Gastrocnemius medialis (tissue), 4 donors: ENCODE results near the gene MYO1D. TPM values are rescaled to one million over a fixed set of nuclear protein-coding genes. Genes with fewer than 3 reads are reported as not detected.

Experiments
- ATAC-seq, 2 donors: fragments of 150-250 bp; one replicate each; pipeline ENCODE4 v1.9.1; 2016
- DNase-seq, 2 donors: peaks; one replicate each; pipeline ENCODE4 v3.0.0-alpha.2; 2019
- H3K27ac ChIP-seq, 4 donors: fragments of 200-600 bp; sonication (generic); 1 replicate in 1 of 4; 2 replicates in 3 of 4; pipeline ENCODE4 v1.5.1; 2016 to 2018; ENCODE audit warnings: mild to moderate bottlenecking in 2 of 4, moderate library complexity in 1 of 4
- H3K27me3 ChIP-seq, 3 donors: fragments of 200-600 bp; sonication (generic) in 2 of 3; 1 replicate in 1 of 3; 2 replicates in 2 of 3; pipeline versions ENCODE4 v1.5.1 to v1.6.0; 2016 to 2019; ENCODE audit warnings: mild to moderate bottlenecking in 1 of 3, moderate library complexity in 1 of 3
- H3K36me3 ChIP-seq, 2 donors: fragments of 200-600 bp; sonication (generic) in 1 of 2; one replicate each; pipeline ENCODE4 v1.5.1; 2017 to 2018
- H3K4me1 ChIP-seq, 2 donors: fragments of 200-600 bp; sonication (generic) in 1 of 2; one replicate each; pipeline ENCODE4 v1.5.1; 2016 to 2017; ENCODE audit warnings: mild to moderate bottlenecking in 2 of 2
- H3K4me3 ChIP-seq, 4 donors: fragments of 200-600 bp; sonication (generic) in 3 of 4; 1 replicate in 1 of 4; 2 replicates in 3 of 4; pipeline ENCODE4 v1.5.1; 2016 to 2019; ENCODE audit warnings: mild to moderate bottlenecking in 2 of 4
- H3K9me3 ChIP-seq, 3 donors: fragments of 200-600 bp; sonication (generic) in 2 of 3; 1 replicate in 1 of 3; 2 replicates in 2 of 3; pipeline ENCODE4 v1.5.1; 2016 to 2019
- POLR2A ChIP-seq, 2 donors: fragments of 450-650 bp; IDR thresholded peaks; one replicate each; pipeline ENCODE4 v1.6.1; 2017; ENCODE audit warnings: antibody characterized with exemption in 2 of 2, mild to moderate bottlenecking in 2 of 2, moderate library complexity in 2 of 2
- in situ Hi-C, 4 donors: fragments of 200-750 bp; cut with MboI; loops; one replicate each; pipeline versions ENCODE4 v1.15.0 to v1.8.0; 2017; ENCODE audit warnings: low sequenced_read_pairs in 4 of 4
- intact Hi-C: fragments of 100-400 bp; cut with DNase I; formaldehyde crosslinking; loops from one replicate; pipeline ENCODE4 v1.15.1; 2023; ENCODE audit warnings: low total_unique reads
- total RNA-seq, 4 donors: library from RNA; depleted of rRNA; stranded (reverse); fragments of >200 nt; gene quantifications; one replicate each; pipeline versions ENCODE4 v1.1.0 to v1.2.3, GENCODE V29; 2016
- TF ChIP-seq, protein P1 (sequence below), 5 experiments: fragments of 450-650 bp in 3 of 5; fragments of 200-600 bp in 2 of 5; sonication (generic) in 2 of 5; IDR thresholded peaks in 4 of 5; conservative IDR thresholded peaks in 1 of 5; 1 replicate in 4 of 5; 2 replicates in 1 of 5; pipeline ENCODE4 v1.5.1; 2016 to 2019; ENCODE audit warnings: antibody characterized with exemption in 5 of 5, mild to moderate bottlenecking in 3 of 5, moderate library complexity in 3 of 5

Gene MYO1D
- total RNA-seq, 4 donors from 2014 or later = 5.8 to 20.1 (median 7.8) TPM

DNA sequence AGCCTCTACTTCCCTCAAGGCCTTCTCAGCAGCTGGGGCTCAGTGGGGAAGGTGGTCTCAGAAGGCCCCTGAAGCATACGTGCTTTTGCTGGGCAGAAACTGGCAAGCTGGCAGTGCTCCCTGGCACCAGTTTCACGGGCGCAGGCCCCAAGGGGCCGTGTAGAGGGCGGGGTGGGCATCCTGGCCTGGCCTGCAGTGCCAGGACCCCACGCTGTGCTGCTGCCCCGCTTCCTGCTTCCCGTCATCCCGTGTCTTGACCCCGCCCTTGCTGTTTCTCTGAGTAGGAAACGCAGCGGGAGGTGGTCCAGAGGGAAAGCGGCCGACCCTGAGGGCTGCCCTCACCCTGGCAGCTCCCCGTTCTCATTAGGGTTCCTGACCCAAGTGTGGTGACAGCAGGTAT, 383.4 kb downstream of the MYO1D start:
- no peaks in the 10 kb centered on the region for H3K9me3 ChIP-seq
- no peak overlapping the region for H3K27ac ChIP-seq
- DNase-seq (no peak), ATAC-seq (no peak)
- no peaks in the 10 kb centered on the region for H3K36me3 ChIP-seq
- no peak for TF ChIP-seq POLR2A (IDR thresholded peaks at IDR 0.05)
- TF ChIP-seq, protein P1, sequence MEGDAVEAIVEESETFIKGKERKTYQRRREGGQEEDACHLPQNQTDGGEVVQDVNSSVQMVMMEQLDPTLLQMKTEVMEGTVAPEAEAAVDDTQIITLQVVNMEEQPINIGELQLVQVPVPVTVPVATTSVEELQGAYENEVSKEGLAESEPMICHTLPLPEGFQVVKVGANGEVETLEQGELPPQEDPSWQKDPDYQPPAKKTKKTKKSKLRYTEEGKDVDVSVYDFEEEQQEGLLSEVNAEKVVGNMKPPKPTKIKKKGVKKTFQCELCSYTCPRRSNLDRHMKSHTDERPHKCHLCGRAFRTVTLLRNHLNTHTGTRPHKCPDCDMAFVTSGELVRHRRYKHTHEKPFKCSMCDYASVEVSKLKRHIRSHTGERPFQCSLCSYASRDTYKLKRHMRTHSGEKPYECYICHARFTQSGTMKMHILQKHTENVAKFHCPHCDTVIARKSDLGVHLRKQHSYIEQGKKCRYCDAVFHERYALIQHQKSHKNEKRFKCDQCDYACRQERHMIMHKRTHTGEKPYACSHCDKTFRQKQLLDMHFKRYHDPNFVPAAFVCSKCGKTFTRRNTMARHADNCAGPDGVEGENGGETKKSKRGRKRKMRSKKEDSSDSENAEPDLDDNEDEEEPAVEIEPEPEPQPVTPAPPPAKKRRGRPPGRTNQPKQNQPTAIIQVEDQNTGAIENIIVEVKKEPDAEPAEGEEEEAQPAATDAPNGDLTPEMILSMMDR (IDR thresholded peaks at IDR 0.05 in 4 of 5, conservative IDR thresholded peaks at IDR 0.05 in 1 of 5) = no peak
- H3K4me1 ChIP-seq = peaks cover 31 to 35% of the 10 kb centered on the region in 2 donors
- no peaks in the 10 kb centered on the region for H3K27me3 ChIP-seq
- intact Hi-C loops (no loop called here), in situ Hi-C loops (loop anchor here in 1 of 4 donors (25.0 kb wide), 1 partner anchor 394 kb away; the partner anchor contains the start of gene MYO1D)
- H3K4me3 ChIP-seq = no peak overlapping the region

DNA sequence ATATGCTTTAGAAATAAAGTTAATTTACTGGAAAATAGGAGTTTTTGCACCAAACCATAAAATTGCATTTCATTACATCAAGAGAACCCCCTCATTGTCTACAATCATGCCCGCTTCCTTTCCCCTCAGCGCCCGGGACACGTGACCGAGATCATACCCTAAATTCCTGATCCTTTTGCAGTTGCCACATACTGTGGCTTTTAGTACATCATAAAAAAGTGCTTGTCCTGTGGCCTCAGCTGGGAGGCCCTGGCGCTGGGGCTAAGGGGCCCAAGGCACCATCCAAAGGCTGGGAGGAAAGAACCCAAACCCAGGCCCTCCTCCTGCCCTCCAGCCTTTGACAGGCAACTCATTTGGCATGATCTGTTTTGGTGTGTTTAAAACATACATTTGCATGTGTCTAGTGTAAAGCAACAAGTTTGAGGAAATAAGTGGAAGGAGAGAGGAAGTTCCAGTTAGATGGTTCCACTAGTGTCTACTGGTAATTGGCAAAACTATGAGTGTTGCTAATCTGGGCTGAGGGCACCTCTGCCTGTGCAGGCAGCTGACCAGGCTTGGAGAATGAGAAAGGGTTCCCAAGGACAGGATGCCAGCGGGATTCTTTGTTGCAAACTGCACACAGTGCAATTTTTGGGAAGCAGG, 384.2 kb downstream of the MYO1D start:
- Histone ChIP-seq H3K9me3 (no peaks in the 10 kb centered on the region), H3K27me3 (no peaks in the 10 kb centered on the region), H3K4me1 (peaks cover 31 to 37% of the 10 kb centered on the region in 2 donors), H3K36me3 (no peaks in the 10 kb centered on the region), H3K4me3 (no peak overlapping the region), H3K27ac (no peak overlapping the region)
- DNase-seq = no peak
- ATAC-seq = no peak
- TF ChIP-seq, protein P1 (IDR thresholded peaks at IDR 0.05 in 4 of 5, conservative IDR thresholded peaks at IDR 0.05 in 1 of 5) = no peak
- no peak for TF ChIP-seq POLR2A (IDR thresholded peaks at IDR 0.05)
- in situ Hi-C loops (loop anchor here in 1 of 4 donors (25.0 kb wide), 1 partner anchor 395 kb away; the partner anchor contains the start of gene MYO1D), intact Hi-C loops (no loop called here)

DNA sequence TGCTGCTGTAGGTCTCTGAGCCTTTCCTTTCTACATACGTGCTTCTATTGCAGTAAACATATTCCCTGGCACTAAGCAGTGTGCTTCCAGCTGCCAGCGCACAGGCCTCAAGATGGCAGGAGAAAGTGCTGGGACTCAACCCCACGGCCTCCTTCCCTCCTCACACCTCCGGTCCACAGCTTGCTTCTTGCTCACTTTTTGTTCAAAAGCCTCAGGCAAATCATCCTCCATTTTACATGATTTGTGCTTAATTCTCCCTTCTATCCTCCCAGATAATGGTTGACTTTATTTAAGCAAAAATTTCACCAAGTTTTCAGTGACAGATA, 384.7 kb downstream of the MYO1D start:
- TF ChIP-seq, protein P1 (IDR thresholded peaks at IDR 0.05 in 4 of 5, conservative IDR thresholded peaks at IDR 0.05 in 1 of 5) = no peak
- TF ChIP-seq POLR2A (IDR thresholded peaks at IDR 0.05) = no peak
- Histone ChIP-seq H3K36me3 (no peaks in the 10 kb centered on the region), H3K4me3 (no peak overlapping the region), H3K27ac (no peak overlapping the region), H3K4me1 (peaks cover 30 to 37% of the 10 kb centered on the region in 2 donors), H3K9me3 (no peaks in the 10 kb centered on the region), H3K27me3 (no peaks in the 10 kb centered on the region)
- DNase-seq (no peak), ATAC-seq (no peak)
- in situ Hi-C loops = loop anchor here in 1 of 4 donors (25.0 kb wide), 1 partner anchor 395 kb away; the partner anchor contains the start of gene MYO1D
- intact Hi-C loops = no loop called here

DNA sequence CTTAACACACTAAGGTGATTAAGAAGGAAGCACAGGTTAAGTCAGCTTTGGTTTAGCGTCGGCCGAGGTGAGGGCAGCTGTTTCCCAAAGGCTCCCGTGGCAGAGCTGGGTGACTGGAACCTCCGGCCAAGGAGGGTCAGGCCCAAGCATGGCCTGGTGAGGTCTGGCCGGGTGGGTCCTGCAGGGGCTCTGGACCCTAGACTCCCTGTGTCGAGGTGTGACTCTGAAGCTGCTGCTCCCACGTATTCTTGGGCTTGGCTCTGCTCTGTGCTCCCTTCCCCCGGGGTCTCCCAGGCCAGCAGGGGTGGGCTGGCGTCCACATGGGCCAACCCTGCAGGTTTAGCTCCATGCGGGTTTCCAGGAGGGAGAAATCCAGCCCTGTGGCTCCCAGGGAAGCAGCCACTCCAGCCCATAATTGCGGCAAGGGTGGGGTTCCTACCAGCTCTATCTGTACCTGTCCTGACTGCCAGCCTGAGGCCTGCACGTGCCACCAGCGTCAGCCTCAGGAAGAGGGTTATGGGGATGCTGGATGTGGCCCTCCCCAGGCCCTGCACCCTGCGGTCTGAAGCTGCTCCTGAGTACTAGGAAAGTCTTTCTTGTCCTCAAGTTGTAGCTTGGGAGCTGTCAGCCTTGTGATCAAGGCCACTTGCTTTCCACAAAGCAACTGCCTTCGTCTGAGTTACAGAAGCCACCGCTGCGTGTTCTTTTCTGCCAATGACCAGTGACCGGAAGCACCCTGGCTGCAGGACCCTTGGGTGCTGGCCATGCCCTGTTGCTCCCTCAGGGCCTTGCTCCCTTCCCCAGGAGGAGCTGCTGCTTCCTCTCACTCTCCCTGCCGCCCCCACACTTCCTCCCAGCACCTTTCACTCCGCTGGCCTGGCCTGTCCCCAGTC, 385.3 kb downstream of the MYO1D start:
- H3K4me3 ChIP-seq = no peak overlapping the region
- no peak overlapping the region for H3K27ac ChIP-seq
- in situ Hi-C loops (loop anchor here in 1 of 4 donors (25.0 kb wide), 1 partner anchor 396 kb away; the partner anchor contains the start of gene MYO1D), intact Hi-C loops (no loop called here)
- no peaks in the 10 kb centered on the region for H3K27me3 ChIP-seq
- DNase-seq (no peak), ATAC-seq (no peak)
- no peaks in the 10 kb centered on the region for H3K9me3 ChIP-seq
- H3K36me3 ChIP-seq = no peaks in the 10 kb centered on the region
- no peak for TF ChIP-seq POLR2A (IDR thresholded peaks at IDR 0.05)
- TF ChIP-seq, protein P1 (IDR thresholded peaks at IDR 0.05 in 4 of 5, conservative IDR thresholded peaks at IDR 0.05 in 1 of 5) = no peak
- peaks cover 24 to 31% of the 10 kb centered on the region in 2 donors for H3K4me1 ChIP-seq
